HCT116 (cell line): ENCODE measurements around the gene NOLC1. TPM values are rescaled to one million over a fixed set of nuclear protein-coding genes. Genes with fewer than 3 reads are reported as not detected.

Source experiments
- ATAC-seq: fragments of 200-7000 bp; cut with Tn5 transposase; 2 replicates; pipeline ENCODE4 v1.9.1; 2020; ENCODE audit warnings: mild to moderate bottlenecking, moderate library complexity
- BruUV-seq: library from RNA; stranded (reverse); fragments of 400-500 nt; replicated peaks from 2 replicates; lab custom pipeline; 2021; lab: Mats Ljungman, UMichigan
- CTCF ChIA-PET: fragments of 300-600 bp; sonication (Branson Sonifier 250); formaldehyde crosslinking; loops from one replicate; lab custom pipeline; 2021; ENCODE audit warnings: antibody characterized with exemption; lab: Charles Lee
- POLR2A ChIA-PET: fragments of 300-600, 350-600 bp; sonication (Branson Sonifier 250); formaldehyde crosslinking; loops from one replicate; lab custom pipeline; 2021; ENCODE audit warnings: antibody characterized with exemption; lab: Charles Lee
- RAD21 ChIA-PET, 2 experiments: fragments of 300-600 bp; sonication (Branson Sonifier 250); formaldehyde crosslinking; loops; one replicate each; lab custom pipeline; 2023; ENCODE audit warnings: low total read pairs in 2 of 2; ENCODE audit not compliant: uncharacterized antibody in 2 of 2, unreplicated experiment in 2 of 2, low non-redundant PET in 1 of 2; lab: Charles Lee
- DNase-seq: peaks from one replicate; pipeline ENCODE4 v3.0.0-alpha.2; 2010; ENCODE audit warnings: low read depth, low spot score
- H2AFZ ChIP-seq: fragments of 200-600 bp; shearing (Covaris generic), sonication (generic); 2 replicates; pipeline ENCODE4 v1.6.1; 2017; ENCODE audit warnings: low read depth, mixed run types, mixed read lengths, antibody characterized with exemption, low read length; ENCODE audit not compliant: poor library complexity, severe bottlenecking
- H3K27ac ChIP-seq: 2 replicates; pipeline ENCODE4 v1.5.1; 2012; ENCODE audit warnings: low read depth, low read length
- H3K27me3 ChIP-seq: fragments of 200-600 bp; sonication (generic); 2 replicates; pipeline ENCODE4 v1.6.1; 2016; ENCODE audit warnings: mixed run types, low read length, mixed read lengths; ENCODE audit not compliant: insufficient read depth
- H3K36me3 ChIP-seq, 2 experiments: fragments of 200-500 bp in 1 of 2; fragments of 200-600 bp in 1 of 2; sonication (Bioruptor generic) in 1 of 2; sonication (generic) in 1 of 2; 2 replicates each; pipeline versions ENCODE4 v1.5.1 to v1.6.1; 2014 to 2016; ENCODE audit warnings: low read length in 2 of 2, inconsistent platforms in 1 of 2, mixed read lengths in 1 of 2, mixed run types in 1 of 2; ENCODE audit not compliant: insufficient read depth in 2 of 2, control insufficient read depth in 1 of 2
- H3K4me1 ChIP-seq, 2 experiments: fragments of 200-600 bp in 1 of 2; sonication (generic) in 1 of 2; 2 replicates each; pipeline versions ENCODE4 v1.5.1 to v1.6.1; 2012 to 2017; ENCODE audit warnings: low read length in 2 of 2, inconsistent platforms in 1 of 2, mild to moderate bottlenecking in 1 of 2, mixed read lengths in 1 of 2, mixed run types in 1 of 2, moderate library complexity in 1 of 2; ENCODE audit not compliant: insufficient read depth in 2 of 2, control insufficient read depth in 1 of 2
- H3K4me2 ChIP-seq: fragments of 200-600 bp; sonication (generic); 2 replicates; pipeline ENCODE4 v1.6.1; 2017; ENCODE audit warnings: mixed run types, low read length, mixed read lengths
- H3K4me3 ChIP-seq, 2 experiments: fragments of 200-600 bp in 1 of 2; sonication (generic) in 1 of 2; replicated peaks in 1 of 2; 2 replicates each; pipeline ENCODE4 v1.5.1; 2011 to 2016; ENCODE audit warnings: low read length in 2 of 2, control low read depth in 1 of 2, low read depth in 1 of 2, mild to moderate bottlenecking in 1 of 2, mixed read lengths in 1 of 2, mixed run types in 1 of 2
- H3K79me2 ChIP-seq: fragments of 200-600 bp; sonication (generic); 2 replicates; pipeline ENCODE4 v1.6.1; 2017; ENCODE audit warnings: mild to moderate bottlenecking, mixed run types, low read length, moderate library complexity, mixed read lengths; ENCODE audit not compliant: insufficient read depth
- H3K9ac ChIP-seq: fragments of 200-600 bp; sonication (generic); 2 replicates; pipeline ENCODE4 v1.6.1; 2016; ENCODE audit warnings: low read length, mixed read lengths
- H3K9me2 ChIP-seq: fragments of 200-600 bp; sonication (generic), shearing (Covaris generic); 2 replicates; pipeline ENCODE4 v1.6.1; 2017; ENCODE audit warnings: mixed run types, mild to moderate bottlenecking, moderate library complexity; ENCODE audit not compliant: insufficient read depth
- H3K9me3 ChIP-seq, 2 experiments: fragments of 200-500 bp in 1 of 2; fragments of 200-600 bp in 1 of 2; sonication (Bioruptor generic) in 1 of 2; sonication (generic) in 1 of 2; 2 replicates each; pipeline ENCODE4 v1.6.1; 2014 to 2017; ENCODE audit warnings: low read length in 2 of 2, mixed read lengths in 2 of 2, inconsistent platforms in 1 of 2, low read depth in 1 of 2, mild to moderate bottlenecking in 1 of 2, mixed run types in 1 of 2, moderate library complexity in 1 of 2; ENCODE audit not compliant: control insufficient read depth in 1 of 2, insufficient read depth in 1 of 2
- H4K20me1 ChIP-seq: fragments of 200-600 bp; sonication (generic), shearing (Covaris generic); 2 replicates; pipeline ENCODE4 v1.6.1; 2017; ENCODE audit warnings: mixed run types, mild to moderate bottlenecking, moderate library complexity; ENCODE audit not compliant: insufficient read depth
- CEBPB ChIP-seq: IDR thresholded peaks from 2 replicates; pipeline ENCODE4 v1.6.1; 2012; ENCODE audit warnings: low read depth
- ELF1 ChIP-seq: IDR thresholded peaks from 2 replicates; pipeline ENCODE4 v1.6.1; 2012; ENCODE audit warnings: low read depth, borderline replicate concordance
- EZH2 ChIP-seq: fragments of 200-600 bp; sonication (generic); IDR thresholded peaks from 2 replicates; pipeline ENCODE4 v1.6.1; 2017; ENCODE audit warnings: antibody characterized with exemption, mixed run types
- FOSL1 ChIP-seq: IDR thresholded peaks from 2 replicates; pipeline ENCODE4 v1.6.1; 2012; ENCODE audit warnings: low read depth
- JUND ChIP-seq: IDR thresholded peaks from 2 replicates; pipeline ENCODE4 v1.6.1; 2012
- SIN3A ChIP-seq: IDR thresholded peaks from 2 replicates; pipeline ENCODE4 v1.6.1; 2012; ENCODE audit warnings: low read depth
- YY1 ChIP-seq: IDR thresholded peaks from 2 replicates; pipeline ENCODE4 v1.6.1; 2011; ENCODE audit warnings: low read length, low read depth, moderate library complexity, mild to moderate bottlenecking; ENCODE audit not compliant: insufficient replicate concordance; ENCODE audit errors: extremely low read depth
- ZNF274 ChIP-seq: fragments of 200-500 bp; sonication (Bioruptor generic); IDR thresholded peaks from 2 replicates; pipeline ENCODE4 v1.6.1; 2014; ENCODE audit warnings: mild to moderate bottlenecking, low read depth, low read length, inconsistent platforms
- intact Hi-C: fragments of 100-400 bp; cut with micrococcal nuclease; formaldehyde crosslinking; loops from 2 replicates; pipeline ENCODE4 v1.10.0; 2022
- total RNA-seq: library from RNA; stranded (reverse); gene quantifications from one replicate; pipeline ENCODE4 v1.2.1, GENCODE V29; 2021; ENCODE audit not compliant: unreplicated experiment
- TF ChIP-seq, protein P1 (sequence below): IDR thresholded peaks from 2 replicates; pipeline ENCODE4 v1.6.1; 2012; ENCODE audit warnings: low read depth
- TF ChIP-seq, protein P2 (sequence below), 3 experiments: fragments of 200-600 bp in 1 of 3; sonication (generic) in 1 of 3; IDR thresholded peaks in 2 of 3; conservative IDR thresholded peaks in 1 of 3; 2 replicates each; pipeline ENCODE4 v1.5.1; 2012 to 2017; ENCODE audit warnings: low read depth in 2 of 3, low read length in 2 of 3, antibody characterized with exemption in 1 of 3, borderline replicate concordance in 1 of 3, control low read depth in 1 of 3, mild to moderate bottlenecking in 1 of 3, mixed read lengths in 1 of 3, mixed run types in 1 of 3, moderate library complexity in 1 of 3; ENCODE audit not compliant: insufficient read depth in 1 of 3

NOLC1 gene
- total RNA-seq, 1 experiment from 2014 or later: 231 TPM

DNA sequence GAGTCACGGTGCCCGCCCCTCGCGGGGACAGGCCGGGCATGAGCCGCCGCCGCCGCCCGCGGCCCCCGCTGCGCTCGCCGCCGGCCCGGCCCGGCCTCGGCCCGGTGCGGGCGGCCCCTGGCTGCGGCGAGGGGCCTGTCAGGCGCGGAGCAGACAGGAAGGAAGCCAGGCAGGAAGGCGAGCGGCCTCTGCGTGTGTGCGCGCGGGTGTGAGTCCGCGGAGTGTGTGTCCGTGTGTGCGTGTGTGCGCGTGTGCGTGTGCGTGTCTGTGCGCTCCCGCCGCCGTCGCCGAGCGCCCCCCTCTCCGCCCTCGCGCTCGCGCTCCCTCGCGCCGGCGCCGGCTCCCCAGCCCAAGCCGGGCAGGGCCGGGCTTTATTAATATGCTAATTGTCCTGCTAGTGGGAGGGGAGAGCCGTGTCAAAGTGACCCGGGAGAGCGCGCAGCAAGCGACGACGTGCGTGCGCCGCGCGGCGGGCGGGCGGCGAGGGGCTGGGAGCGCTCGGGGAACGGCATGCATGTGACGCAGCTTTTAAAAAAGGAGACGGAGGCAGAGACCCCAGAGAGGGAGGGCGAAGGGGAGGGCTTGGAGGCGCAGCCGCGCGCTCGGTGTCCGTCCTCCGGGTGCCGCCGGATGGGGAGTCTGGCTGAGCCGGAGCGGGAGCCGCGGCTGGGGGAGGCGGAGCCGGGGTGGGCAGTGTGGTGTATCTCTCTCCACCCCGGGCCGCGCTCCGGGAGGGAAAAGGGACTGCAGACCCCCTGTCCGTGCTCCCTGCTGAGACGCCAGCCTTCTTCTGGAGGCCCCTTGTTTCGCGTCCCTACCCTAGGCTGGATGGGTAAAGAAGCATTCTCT is 31.8 kb upstream of the NOLC1 start, which contains the start of gene LDB1 (continued):
- TF ChIP-seq FOSL1 (no peak), SIN3A (no peak), ELF1 (no peak), EZH2 (no peak)

DNA sequence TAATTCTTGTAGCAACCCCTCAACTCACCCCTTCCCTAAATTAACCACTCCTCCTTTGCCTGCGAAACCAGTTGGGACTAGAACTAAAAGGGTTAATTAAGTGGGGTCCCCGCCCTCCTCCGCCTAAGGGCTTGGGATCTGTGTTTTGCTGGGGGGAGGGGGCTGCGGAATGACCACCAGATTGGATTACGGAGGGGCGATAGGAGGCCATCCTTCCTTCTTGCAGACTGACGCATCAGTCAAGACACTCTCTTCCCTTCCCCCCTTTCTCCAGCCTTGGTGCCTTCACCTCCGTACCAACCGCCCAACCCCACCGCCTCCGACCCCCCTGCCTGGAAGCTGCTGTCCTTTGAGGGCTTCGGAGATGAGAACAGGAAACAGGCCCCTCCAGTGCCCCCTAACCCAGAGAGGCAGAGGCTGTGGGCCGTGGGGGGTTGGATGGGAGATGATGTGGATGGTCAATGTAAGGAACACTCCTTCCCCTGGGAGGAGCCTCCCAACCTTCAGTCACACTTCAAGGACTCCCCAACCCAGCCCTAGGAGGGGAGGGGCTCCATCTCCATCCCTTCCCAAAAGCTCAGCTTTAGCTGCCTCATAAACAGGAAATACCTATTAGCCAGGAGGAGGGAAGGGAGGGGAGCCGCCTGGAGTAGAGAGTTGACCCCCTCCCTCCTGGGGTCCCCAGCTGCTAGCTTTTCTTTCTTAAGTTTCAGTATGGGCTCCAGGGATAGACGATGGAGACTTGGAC is 31.0 kb upstream of the NOLC1 start:
- RAD21 ChIA-PET: no interaction called here
- intact Hi-C loops: no loop called here
- peaks cover 32% of the 10 kb centered on the region for H3K79me2 ChIP-seq
- H3K27ac ChIP-seq: peak overlapping the region; percentile 88
- DNase-seq (no peak), ATAC-seq (no peak)
- peak overlapping the region; percentile 82 for H3K9ac ChIP-seq
- H2AFZ ChIP-seq: no peak overlapping the region
- H3K27me3 ChIP-seq: no peaks in the 10 kb centered on the region
- H4K20me1 ChIP-seq: no peaks in the 10 kb centered on the region
- no TSS peak for BruUV-seq
- H3K4me2 ChIP-seq: peak overlapping the region; percentile 93
- H3K4me1 ChIP-seq: peaks cover 42 to 59% of the 10 kb centered on the region in 2 experiments
- H3K4me3 ChIP-seq: peak overlapping the region; percentile 81 to 89
- no peaks in the 10 kb centered on the region for H3K9me3 ChIP-seq
- TF ChIP-seq EZH2 (no peak), YY1 (no peak), CEBPB (no peak), JUND (no peak), ZNF274 (no peak)
- TF ChIP-seq, protein P1, sequence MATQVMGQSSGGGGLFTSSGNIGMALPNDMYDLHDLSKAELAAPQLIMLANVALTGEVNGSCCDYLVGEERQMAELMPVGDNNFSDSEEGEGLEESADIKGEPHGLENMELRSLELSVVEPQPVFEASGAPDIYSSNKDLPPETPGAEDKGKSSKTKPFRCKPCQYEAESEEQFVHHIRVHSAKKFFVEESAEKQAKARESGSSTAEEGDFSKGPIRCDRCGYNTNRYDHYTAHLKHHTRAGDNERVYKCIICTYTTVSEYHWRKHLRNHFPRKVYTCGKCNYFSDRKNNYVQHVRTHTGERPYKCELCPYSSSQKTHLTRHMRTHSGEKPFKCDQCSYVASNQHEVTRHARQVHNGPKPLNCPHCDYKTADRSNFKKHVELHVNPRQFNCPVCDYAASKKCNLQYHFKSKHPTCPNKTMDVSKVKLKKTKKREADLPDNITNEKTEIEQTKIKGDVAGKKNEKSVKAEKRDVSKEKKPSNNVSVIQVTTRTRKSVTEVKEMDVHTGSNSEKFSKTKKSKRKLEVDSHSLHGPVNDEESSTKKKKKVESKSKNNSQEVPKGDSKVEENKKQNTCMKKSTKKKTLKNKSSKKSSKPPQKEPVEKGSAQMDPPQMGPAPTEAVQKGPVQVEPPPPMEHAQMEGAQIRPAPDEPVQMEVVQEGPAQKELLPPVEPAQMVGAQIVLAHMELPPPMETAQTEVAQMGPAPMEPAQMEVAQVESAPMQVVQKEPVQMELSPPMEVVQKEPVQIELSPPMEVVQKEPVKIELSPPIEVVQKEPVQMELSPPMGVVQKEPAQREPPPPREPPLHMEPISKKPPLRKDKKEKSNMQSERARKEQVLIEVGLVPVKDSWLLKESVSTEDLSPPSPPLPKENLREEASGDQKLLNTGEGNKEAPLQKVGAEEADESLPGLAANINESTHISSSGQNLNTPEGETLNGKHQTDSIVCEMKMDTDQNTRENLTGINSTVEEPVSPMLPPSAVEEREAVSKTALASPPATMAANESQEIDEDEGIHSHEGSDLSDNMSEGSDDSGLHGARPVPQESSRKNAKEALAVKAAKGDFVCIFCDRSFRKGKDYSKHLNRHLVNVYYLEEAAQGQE: no peak
- TF ChIP-seq, protein P2, sequence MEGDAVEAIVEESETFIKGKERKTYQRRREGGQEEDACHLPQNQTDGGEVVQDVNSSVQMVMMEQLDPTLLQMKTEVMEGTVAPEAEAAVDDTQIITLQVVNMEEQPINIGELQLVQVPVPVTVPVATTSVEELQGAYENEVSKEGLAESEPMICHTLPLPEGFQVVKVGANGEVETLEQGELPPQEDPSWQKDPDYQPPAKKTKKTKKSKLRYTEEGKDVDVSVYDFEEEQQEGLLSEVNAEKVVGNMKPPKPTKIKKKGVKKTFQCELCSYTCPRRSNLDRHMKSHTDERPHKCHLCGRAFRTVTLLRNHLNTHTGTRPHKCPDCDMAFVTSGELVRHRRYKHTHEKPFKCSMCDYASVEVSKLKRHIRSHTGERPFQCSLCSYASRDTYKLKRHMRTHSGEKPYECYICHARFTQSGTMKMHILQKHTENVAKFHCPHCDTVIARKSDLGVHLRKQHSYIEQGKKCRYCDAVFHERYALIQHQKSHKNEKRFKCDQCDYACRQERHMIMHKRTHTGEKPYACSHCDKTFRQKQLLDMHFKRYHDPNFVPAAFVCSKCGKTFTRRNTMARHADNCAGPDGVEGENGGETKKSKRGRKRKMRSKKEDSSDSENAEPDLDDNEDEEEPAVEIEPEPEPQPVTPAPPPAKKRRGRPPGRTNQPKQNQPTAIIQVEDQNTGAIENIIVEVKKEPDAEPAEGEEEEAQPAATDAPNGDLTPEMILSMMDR (IDR thresholded peaks at IDR 0.05 in 2 of 3, conservative IDR thresholded peaks at IDR 0.05 in 1 of 3; ENCODE audit: borderline replicate concordance in 1 of 3, insufficient read depth in 1 of 3, low read depth in 2 of 3, low read length in 2 of 3): no peak
- no peaks in the 10 kb centered on the region for H3K9me2 ChIP-seq
- CTCF ChIA-PET: no interaction called here
- H3K36me3 ChIP-seq: no peaks in the 10 kb centered on the region
- POLR2A ChIA-PET: no interaction called here
